NCI-H128 (cell line): ENCODE measurements around the gene PTPRB.
"Not testable (repeated sequence)": the region's sequence is repeated elsewhere in the genome, so short reads cannot be mapped to it uniquely, and the experiment has no call there.

Source experiments
- DNase-seq: peaks from one replicate; lab custom pipeline; 2025; ENCODE audit not compliant: unreplicated experiment; lab: John Stamatoyannopoulos, UW

The PTPRB gene

GRCh38 chr12:70549340-70550179 lies 87.7 kb downstream of the PTPRB start:
- no peak for DNase-seq

- no peak for DNase-seq
These were observed 93.8 kb downstream of the PTPRB start for GRCh38 chr12:70543444-70543843.

GRCh38 chr12:70540996-70541395 lies 96.2 kb downstream of the PTPRB start:
- no peak for DNase-seq

- no peak for DNase-seq
These were observed 100.6 kb downstream of the PTPRB start for GRCh38 chr12:70536650-70537049.

- no peak for DNase-seq
These were observed 101.3 kb downstream of the PTPRB start for GRCh38 chr12:70535896-70536374.

- no peak for DNase-seq
These were observed 102.8 kb downstream of the PTPRB start for GRCh38 chr12:70534466-70534865.

GRCh38 chr12:70529647-70530046 lies 107.6 kb downstream of the PTPRB start:
- DNase-seq = no peak

- DNase-seq = no peak
These were observed 116.4 kb downstream of the PTPRB start for GRCh38 chr12:70520847-70521246.

GRCh38 chr12:70513426-70513825 lies 123.8 kb downstream of the PTPRB start:
- DNase-seq = no peak

- no peak for DNase-seq
These were observed 129.1 kb downstream of the PTPRB start for GRCh38 chr12:70508178-70508577.

- DNase-seq = no peak
These were observed 129.8 kb downstream of the PTPRB start for GRCh38 chr12:70507442-70507841.

- DNase-seq = no peak
These were observed 139.7 kb downstream of the PTPRB start for GRCh38 chr12:70497508-70497907.

- DNase-seq = not testable (repeated sequence)
These were observed 144.3 kb downstream of the PTPRB start for GRCh38 chr12:70492904-70493303.

GRCh38 chr12:70490928-70491327 lies 146.3 kb downstream of the PTPRB start:
- not testable (repeated sequence) for DNase-seq

GRCh38 chr12:70487440-70487839 lies 149.8 kb downstream of the PTPRB start:
- DNase-seq = no peak

- no peak for DNase-seq
These were observed 150.6 kb downstream of the PTPRB start for GRCh38 chr12:70486588-70486987.

GRCh38 chr12:70485704-70486103 lies 151.5 kb downstream of the PTPRB start:
- no peak for DNase-seq

GRCh38 chr12:70484464-70484863 lies 152.8 kb downstream of the PTPRB start:
- DNase-seq = no peak

GRCh38 chr12:70482764-70483163 lies 154.5 kb downstream of the PTPRB start:
- no peak for DNase-seq

GRCh38 chr12:70469221-70469820 lies 167.9 kb downstream of the PTPRB start:
- DNase-seq = no peak

- no peak for DNase-seq
These were observed 168.5 kb downstream of the PTPRB start for GRCh38 chr12:70468741-70469140.
